Cardiac fibroblast (primary cell): ENCODE results near the gene NDUFAF8.

Source experiments
- DNase-seq, 2 donors: peaks; one replicate each; pipeline versions ENCODE4 v3.0.0 to v3.0.0-alpha.2; 2010; ENCODE audit warnings: low read depth in 2 of 2
- H3K4me3 ChIP-seq, 2 donors: replicated peaks in 1 of 2; 1 replicate in 1 of 2; 2 replicates in 1 of 2; pipeline ENCODE4 v1.5.1; 2011; ENCODE audit warnings: low read depth in 2 of 2, low read length in 2 of 2, mild to moderate bottlenecking in 2 of 2, moderate library complexity in 1 of 2
- CTCF ChIP-seq: IDR thresholded peaks from one replicate; pipeline ENCODE4 v1.5.1; 2011; ENCODE audit warnings: low read depth, mild to moderate bottlenecking, low read length, inconsistent platforms

NDUFAF8 gene

GRCh38 chr17:81197409-81197795 is 41.7 kb upstream of the NDUFAF8 start:
- H3K4me3 ChIP-seq: no peak overlapping the region
- no peak for TF ChIP-seq CTCF
- no peak for DNase-seq

DNA sequence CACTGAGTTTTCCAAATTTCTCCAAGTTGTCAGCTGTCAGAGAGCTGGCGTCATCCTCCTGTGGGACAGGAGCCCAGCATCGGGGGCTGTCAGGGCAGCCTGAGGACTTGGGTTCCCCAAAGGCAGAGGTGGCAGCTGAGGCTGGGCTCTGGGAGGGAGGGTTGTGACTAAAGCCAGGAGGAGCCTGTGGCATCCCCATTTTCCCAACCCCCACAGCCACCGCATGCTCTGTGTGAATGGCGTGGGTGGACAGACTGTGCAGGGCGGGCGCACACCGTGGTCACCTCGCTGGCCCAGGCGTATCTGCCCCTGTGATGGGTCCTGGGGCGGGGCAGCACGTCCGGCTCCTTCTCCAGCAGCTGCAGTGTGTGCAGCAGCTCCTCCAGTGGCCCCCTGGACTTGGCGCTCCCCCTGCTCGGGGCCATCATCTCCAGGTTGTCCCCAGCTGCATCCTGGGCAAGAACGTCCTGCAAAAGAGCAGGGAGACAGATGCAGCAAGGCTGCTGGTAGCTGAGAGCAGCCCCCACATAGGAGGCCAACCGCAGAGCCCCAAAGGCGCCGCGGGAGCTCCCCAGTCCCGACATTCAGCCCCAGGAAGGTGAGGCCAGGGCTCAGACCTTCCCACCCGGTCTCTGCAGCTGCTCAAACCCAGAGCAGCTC is 41.2 kb upstream of the NDUFAF8 start:
- DNase-seq: no peak
- no peak for TF ChIP-seq CTCF
- H3K4me3 ChIP-seq: no peak overlapping the region

DNA sequence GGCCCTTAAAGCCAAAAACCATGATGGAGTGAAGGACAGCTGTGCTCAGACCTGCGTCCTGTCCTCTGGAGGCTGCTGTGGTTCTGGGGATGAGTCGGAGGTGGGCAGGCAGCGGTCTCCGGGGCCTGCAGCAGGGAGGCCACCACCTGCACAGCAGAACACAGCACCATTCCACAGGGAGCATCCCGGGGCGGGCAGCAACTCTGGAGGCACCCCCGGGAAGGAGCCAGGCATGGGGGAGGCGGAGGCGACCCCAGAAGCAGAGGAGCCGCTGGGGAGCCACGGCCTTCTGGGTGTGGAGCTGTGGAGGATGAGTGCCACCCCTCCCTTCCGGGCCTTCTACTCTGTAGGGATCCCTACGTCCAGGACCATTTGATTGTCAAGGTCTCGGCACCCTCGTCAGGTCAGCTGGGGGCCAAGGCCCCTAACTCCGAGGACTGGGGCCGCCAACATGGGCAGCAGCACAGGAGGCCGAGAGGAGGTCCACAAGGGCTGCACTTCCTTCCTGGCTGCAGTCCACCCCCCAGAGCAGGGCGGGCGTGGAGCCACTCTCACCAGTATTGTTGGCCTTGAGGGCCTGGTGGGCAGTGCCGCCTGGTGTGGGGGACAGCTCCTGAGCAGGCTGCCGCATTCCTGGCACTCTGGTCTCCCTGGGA is 40.2 kb upstream of the NDUFAF8 start:
- no peak for DNase-seq
- H3K4me3 ChIP-seq: no peak overlapping the region
- no peak for TF ChIP-seq CTCF

- no peak overlapping the region for H3K4me3 ChIP-seq
- TF ChIP-seq CTCF: no peak
- DNase-seq: no peak
Measured at GRCh38 chr17:81199482-81199830, 39.7 kb upstream of the NDUFAF8 start.

DNA sequence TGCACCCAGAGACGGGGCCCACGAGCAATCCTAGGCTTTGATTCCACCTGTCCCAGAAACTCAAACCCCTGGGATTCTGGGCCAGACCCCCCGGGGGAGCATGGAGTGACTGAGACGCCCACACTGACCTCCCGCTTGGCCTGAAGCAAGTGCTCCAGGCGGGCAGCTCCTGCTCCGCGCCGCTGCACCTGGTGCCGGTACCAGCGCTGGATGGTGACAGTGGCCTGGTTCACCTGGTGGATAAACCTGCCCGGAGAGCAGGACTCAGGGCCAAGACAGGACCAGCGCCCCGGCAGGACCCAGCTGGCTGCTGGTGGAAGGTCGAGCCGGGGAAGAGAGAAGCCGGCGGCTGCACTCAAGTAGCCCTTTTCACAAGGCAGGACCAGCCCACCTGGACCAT is 38.9 kb upstream of the NDUFAF8 start:
- H3K4me3 ChIP-seq: no peak overlapping the region
- no peak for DNase-seq
- TF ChIP-seq CTCF: no peak

DNA sequence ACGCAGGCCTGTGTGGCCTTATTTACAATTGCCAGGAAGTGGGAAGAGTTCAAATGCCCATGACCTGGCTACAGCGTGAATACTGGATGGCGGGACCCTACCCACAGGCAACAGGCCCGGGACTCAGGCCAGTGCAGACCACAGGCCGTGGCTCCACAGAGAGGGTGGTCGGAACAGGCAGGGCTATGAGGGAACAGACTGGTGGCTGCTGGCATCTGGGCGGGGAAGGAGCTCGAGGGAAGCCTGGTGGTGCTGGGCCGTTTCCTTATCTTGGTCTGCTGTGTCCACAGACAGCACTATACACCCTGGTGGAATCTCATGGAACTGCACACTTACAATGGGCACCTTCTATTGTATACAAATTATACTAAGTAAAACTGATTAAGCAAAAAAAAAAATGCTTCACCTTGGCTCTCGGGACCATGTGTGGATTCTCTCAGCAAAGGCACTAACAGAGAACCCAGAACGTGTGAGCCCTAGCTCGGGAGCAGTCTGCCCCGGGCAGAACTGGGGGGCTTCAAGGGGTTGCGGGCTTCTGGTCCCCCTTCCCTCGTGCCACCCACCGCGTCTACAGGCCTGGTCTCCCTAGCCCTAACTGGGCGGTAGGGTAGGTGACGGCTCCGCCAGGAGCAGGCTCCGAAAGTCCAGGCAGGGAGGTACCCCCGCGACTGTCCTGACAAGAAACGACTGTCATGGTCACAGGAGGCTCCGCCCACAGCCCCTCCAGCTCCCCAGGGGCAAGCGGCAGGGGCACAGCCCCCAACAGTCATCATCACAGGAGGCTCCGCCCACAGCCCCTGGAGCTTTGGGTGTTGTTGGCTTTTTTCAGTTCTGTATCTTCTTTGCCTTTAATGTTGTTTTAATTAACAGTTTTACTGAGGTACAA is 38.2 kb upstream of the NDUFAF8 start:
- peak; percentile 80 to 82 for DNase-seq
- H3K4me3 ChIP-seq: no peak overlapping the region
- TF ChIP-seq CTCF: peak; percentile 76
